ENCODE data around the gene ALG10. TPM values are rescaled to one million over a fixed set of nuclear protein-coding genes. Genes with fewer than 3 reads are reported as not detected.
"Not testable (repeated sequence)": the region's sequence is repeated elsewhere in the genome, so short reads cannot be mapped to it uniquely, and the experiment has no call there.

The ALG10 gene
- total and polyA plus RNA-seq, 2 experiments from 2014 or later = 2.5 to 16.5 TPM

DNA sequence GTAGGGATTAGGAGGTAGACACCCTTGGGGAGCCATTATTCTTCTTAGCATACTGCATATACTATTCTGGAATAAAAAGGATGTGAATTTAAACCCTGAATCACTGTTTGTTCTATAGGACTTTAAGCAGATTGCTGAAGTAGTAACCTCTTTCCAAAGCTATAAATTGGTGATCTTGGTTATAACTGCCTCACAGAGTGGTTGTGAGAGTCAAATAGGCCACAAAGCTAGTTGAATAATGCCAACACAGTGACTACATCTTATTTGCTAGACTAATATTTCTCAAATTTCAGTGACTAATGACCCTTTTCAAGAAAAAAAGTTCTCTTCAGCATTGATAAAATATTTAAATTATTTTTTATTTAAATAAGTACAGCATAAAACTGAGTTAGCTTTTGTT, 13.5 kb upstream of the ALG10 start:
- H3K27me3 Mint-ChIP-seq (ENCODE audit: insufficient read depth, low read depth, poor library complexity); H3K9me2 ChIP-seq (ENCODE audit: insufficient read depth); H3K27ac Mint-ChIP-seq; H3K4me2 ChIP-seq; H3K27me3 ChIP-seq (ENCODE audit: insufficient read depth); H3F3A ChIP-seq (replicated peaks; ENCODE audit: low read depth); H3K36me3 Mint-ChIP-seq (ENCODE audit: low read depth); H3K79me2 ChIP-seq (replicated peaks; ENCODE audit: insufficient read depth); H3K4me3 ChIP-seq; H2AFZ ChIP-seq; H4K20me1 ChIP-seq (replicated peaks; ENCODE audit: insufficient read depth); H3K27ac ChIP-seq (ENCODE audit: low read depth); H3K4me1 Mint-ChIP-seq; DNase-seq (ENCODE audit: low spot score); H3K4me3 Mint-ChIP-seq; H3K9me3 Mint-ChIP-seq; H3K36me3 ChIP-seq (ENCODE audit: insufficient read depth); ATAC-seq; H3K4me1 ChIP-seq (ENCODE audit: insufficient read depth): not testable (repeated sequence)

DNA sequence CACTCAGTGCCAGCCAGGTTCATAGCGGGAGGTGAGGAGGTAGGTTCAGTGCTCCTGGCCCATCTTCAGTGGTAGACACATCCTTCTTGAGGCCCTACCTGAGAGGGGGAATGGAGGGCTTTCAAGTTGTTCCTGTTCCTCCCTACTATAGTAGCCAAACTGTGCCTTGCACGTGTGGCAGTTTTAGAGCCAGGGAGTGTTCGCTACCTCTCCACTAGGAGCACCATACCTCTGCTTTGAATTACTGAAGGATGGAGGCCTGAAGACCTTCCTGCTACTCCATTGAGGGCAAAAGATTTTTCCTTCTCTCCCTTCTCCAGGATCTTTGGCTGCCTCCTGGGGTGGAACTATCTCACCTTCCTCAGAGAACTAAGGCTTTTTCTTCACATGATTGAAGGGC, 5.9 kb upstream of the ALG10 start:
- Mint-ChIP-seq H3K27me3 (ENCODE audit: insufficient read depth, low read depth, poor library complexity) (peaks cover 2% of the 10 kb centered on the region), H3K9me3 (no peaks in the 10 kb centered on the region), H3K36me3 (ENCODE audit: low read depth) (no peaks in the 10 kb centered on the region; the same call in 2 of the 3 replicates), H3K4me1 (no peaks in the 10 kb centered on the region), H3K27ac (no peak overlapping the region), H3K4me3 (no peak overlapping the region)
- Histone ChIP-seq H4K20me1 (replicated peaks; ENCODE audit: insufficient read depth) (no peaks in the 10 kb centered on the region), H3K36me3 (ENCODE audit: insufficient read depth) (no peaks in the 10 kb centered on the region), H3K9me2 (ENCODE audit: insufficient read depth) (no peaks in the 10 kb centered on the region; the same call in 1 of the 2 replicates), H3K4me1 (ENCODE audit: insufficient read depth) (no peaks in the 10 kb centered on the region), H3K4me2 (no peak overlapping the region), H3F3A (replicated peaks; ENCODE audit: low read depth) (no peaks in the 10 kb centered on the region), H3K27me3 (ENCODE audit: insufficient read depth) (no peaks in the 10 kb centered on the region), H3K27ac (ENCODE audit: low read depth) (no peak overlapping the region), H3K4me3 (no peak overlapping the region), H2AFZ (no peak overlapping the region), H3K79me2 (replicated peaks; ENCODE audit: insufficient read depth) (no peaks in the 10 kb centered on the region)
- DNase-seq (ENCODE audit: low spot score) (peak; percentile 41), ATAC-seq (peak; percentile 59)
- TF ChIP-seq NANOG (IDR thresholded peaks at IDR 0.05; ENCODE audit: borderline replicate concordance) = no peak
- TF ChIP-seq, protein P1, sequence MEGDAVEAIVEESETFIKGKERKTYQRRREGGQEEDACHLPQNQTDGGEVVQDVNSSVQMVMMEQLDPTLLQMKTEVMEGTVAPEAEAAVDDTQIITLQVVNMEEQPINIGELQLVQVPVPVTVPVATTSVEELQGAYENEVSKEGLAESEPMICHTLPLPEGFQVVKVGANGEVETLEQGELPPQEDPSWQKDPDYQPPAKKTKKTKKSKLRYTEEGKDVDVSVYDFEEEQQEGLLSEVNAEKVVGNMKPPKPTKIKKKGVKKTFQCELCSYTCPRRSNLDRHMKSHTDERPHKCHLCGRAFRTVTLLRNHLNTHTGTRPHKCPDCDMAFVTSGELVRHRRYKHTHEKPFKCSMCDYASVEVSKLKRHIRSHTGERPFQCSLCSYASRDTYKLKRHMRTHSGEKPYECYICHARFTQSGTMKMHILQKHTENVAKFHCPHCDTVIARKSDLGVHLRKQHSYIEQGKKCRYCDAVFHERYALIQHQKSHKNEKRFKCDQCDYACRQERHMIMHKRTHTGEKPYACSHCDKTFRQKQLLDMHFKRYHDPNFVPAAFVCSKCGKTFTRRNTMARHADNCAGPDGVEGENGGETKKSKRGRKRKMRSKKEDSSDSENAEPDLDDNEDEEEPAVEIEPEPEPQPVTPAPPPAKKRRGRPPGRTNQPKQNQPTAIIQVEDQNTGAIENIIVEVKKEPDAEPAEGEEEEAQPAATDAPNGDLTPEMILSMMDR (conservative IDR thresholded peaks at IDR 0.05; ENCODE audit: low read depth in 2 of 2) = peak; percentile 35 to 44

DNA sequence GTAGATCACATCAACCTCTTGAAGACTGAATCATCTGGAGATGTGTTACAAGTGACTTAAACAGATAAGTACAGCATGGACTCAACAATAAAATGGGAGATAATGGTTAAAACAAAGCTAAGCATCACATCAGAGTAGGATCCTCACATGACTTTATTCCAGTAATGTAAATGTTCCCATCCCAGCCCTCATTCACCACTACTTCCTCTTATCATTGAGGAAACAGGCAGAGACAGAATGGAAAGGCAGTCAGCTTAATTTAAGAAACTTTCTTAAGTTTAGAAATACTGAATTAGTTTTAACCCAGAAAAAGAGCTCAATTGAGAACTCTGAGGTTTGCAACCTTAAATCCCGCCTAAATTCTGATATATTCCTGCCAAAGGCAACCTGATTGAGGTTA, 1.2 kb upstream of the ALG10 start:
- Histone ChIP-seq H4K20me1 (replicated peaks; ENCODE audit: insufficient read depth) (no peaks in the 10 kb centered on the region), H3K36me3 (ENCODE audit: insufficient read depth) (no peaks in the 10 kb centered on the region), H3K79me2 (replicated peaks; ENCODE audit: insufficient read depth) (peaks cover 13% of the 10 kb centered on the region), H3F3A (replicated peaks; ENCODE audit: low read depth) (0 out of 2 replicates have a peak, but pooled peaks cover 4% of the 10 kb centered on the region), H3K27ac (ENCODE audit: low read depth) (no peak overlapping the region), H3K9me2 (ENCODE audit: insufficient read depth) (no peaks in the 10 kb centered on the region; the same call in 1 of the 2 replicates), H3K4me1 (ENCODE audit: insufficient read depth) (peaks cover 5% of the 10 kb centered on the region), H3K27me3 (ENCODE audit: insufficient read depth) (no peaks in the 10 kb centered on the region), H3K4me2 (0 out of 2 replicates have a peak overlapping the region, but pooled peaks have one; percentile 72), H3K4me3 (no peak overlapping the region), H2AFZ (peak overlapping the region; percentile 94)
- DNase-seq (ENCODE audit: low spot score) (no peak), ATAC-seq (no peak)
- Mint-ChIP-seq H3K4me3 (peak overlapping the region; percentile 43; the same call in 2 of the 3 replicates), H3K27me3 (ENCODE audit: insufficient read depth, low read depth, poor library complexity) (peaks cover 1% of the 10 kb centered on the region), H3K27ac (no peak overlapping the region), H3K4me1 (no peaks in the 10 kb centered on the region; the same call in 2 of the 3 replicates), H3K9me3 (no peaks in the 10 kb centered on the region; the same call in 2 of the 3 replicates), H3K36me3 (ENCODE audit: low read depth) (peaks cover 3% of the 10 kb centered on the region; the same call in 2 of the 3 replicates)
- TF ChIP-seq, protein P2, sequence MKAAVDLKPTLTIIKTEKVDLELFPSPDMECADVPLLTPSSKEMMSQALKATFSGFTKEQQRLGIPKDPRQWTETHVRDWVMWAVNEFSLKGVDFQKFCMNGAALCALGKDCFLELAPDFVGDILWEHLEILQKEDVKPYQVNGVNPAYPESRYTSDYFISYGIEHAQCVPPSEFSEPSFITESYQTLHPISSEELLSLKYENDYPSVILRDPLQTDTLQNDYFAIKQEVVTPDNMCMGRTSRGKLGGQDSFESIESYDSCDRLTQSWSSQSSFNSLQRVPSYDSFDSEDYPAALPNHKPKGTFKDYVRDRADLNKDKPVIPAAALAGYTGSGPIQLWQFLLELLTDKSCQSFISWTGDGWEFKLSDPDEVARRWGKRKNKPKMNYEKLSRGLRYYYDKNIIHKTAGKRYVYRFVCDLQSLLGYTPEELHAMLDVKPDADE (IDR thresholded peaks at IDR 0.05) = no peak
- TF ChIP-seq EZH2phosphoT487 (IDR thresholded peaks at IDR 0.05; ENCODE audit: unreplicated experiment) = no peak
- no peak for TF ChIP-seq EZH2 (IDR thresholded peaks at IDR 0.05; ENCODE audit: low read depth, unreplicated experiment)
- TF ChIP-seq, protein P3, sequence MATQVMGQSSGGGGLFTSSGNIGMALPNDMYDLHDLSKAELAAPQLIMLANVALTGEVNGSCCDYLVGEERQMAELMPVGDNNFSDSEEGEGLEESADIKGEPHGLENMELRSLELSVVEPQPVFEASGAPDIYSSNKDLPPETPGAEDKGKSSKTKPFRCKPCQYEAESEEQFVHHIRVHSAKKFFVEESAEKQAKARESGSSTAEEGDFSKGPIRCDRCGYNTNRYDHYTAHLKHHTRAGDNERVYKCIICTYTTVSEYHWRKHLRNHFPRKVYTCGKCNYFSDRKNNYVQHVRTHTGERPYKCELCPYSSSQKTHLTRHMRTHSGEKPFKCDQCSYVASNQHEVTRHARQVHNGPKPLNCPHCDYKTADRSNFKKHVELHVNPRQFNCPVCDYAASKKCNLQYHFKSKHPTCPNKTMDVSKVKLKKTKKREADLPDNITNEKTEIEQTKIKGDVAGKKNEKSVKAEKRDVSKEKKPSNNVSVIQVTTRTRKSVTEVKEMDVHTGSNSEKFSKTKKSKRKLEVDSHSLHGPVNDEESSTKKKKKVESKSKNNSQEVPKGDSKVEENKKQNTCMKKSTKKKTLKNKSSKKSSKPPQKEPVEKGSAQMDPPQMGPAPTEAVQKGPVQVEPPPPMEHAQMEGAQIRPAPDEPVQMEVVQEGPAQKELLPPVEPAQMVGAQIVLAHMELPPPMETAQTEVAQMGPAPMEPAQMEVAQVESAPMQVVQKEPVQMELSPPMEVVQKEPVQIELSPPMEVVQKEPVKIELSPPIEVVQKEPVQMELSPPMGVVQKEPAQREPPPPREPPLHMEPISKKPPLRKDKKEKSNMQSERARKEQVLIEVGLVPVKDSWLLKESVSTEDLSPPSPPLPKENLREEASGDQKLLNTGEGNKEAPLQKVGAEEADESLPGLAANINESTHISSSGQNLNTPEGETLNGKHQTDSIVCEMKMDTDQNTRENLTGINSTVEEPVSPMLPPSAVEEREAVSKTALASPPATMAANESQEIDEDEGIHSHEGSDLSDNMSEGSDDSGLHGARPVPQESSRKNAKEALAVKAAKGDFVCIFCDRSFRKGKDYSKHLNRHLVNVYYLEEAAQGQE (IDR thresholded peaks at IDR 0.05; ENCODE audit: unreplicated experiment) = no peak
- TF ChIP-seq ZNF331 (CRISPR knock-in tag; IDR thresholded peaks at IDR 0.05; ENCODE audit: low read depth) = no peak
- no peak for TF ChIP-seq STAT1 (IDR thresholded peaks at IDR 0.05; ENCODE audit: unreplicated experiment)
- no peak for TF ChIP-seq CREB1 (CRISPR knock-in tag; IDR thresholded peaks at IDR 0.05; ENCODE audit: low read depth)
